GM23338 (cell line): ENCODE measurements around the gene KAT6B. TPM values are rescaled to one million over a fixed set of nuclear protein-coding genes. Genes with fewer than 3 reads are reported as not detected.

ENCODE experiments used
- ATAC-seq: fragments of 200-7000 bp; cut with Tn5 transposase; 3 replicates; pipeline ENCODE4 v1.9.1; 2020
- DNase-seq: peaks from one replicate; pipeline ENCODE4 v3.0.0-alpha.2; 2015; ENCODE audit warnings: low spot score
- H2AFZ ChIP-seq: fragments of 200-600 bp; sonication (generic); 2 replicates; pipeline ENCODE4 v1.8.0; 2016; ENCODE audit warnings: antibody characterized with exemption, mild to moderate bottlenecking, moderate library complexity
- H3F3A ChIP-seq: fragments of 200-600 bp; sonication (generic); replicated peaks from 2 replicates; pipeline ENCODE4 v1.8.0; 2017; ENCODE audit warnings: antibody characterized with exemption, mixed run types, low read depth
- H3K27ac ChIP-seq: fragments of 200-600 bp; sonication (generic); 2 replicates; pipeline ENCODE4 v1.6.1; 2016; ENCODE audit warnings: low read depth
- H3K27me3 ChIP-seq: fragments of 200-600 bp; sonication (generic); 2 replicates; pipeline ENCODE4 v1.8.0; 2016; ENCODE audit warnings: mild to moderate bottlenecking, mixed run types, moderate library complexity; ENCODE audit not compliant: insufficient read depth
- H3K36me3 ChIP-seq: fragments of 200-600 bp; sonication (generic); 2 replicates; pipeline ENCODE4 v1.8.0; 2016; ENCODE audit warnings: mild to moderate bottlenecking; ENCODE audit not compliant: insufficient read depth
- H3K4me1 ChIP-seq: fragments of 200-600 bp; sonication (generic); 2 replicates; pipeline ENCODE4 v1.8.0; 2016; ENCODE audit warnings: mild to moderate bottlenecking, moderate library complexity; ENCODE audit not compliant: insufficient read depth
- H3K4me2 ChIP-seq: fragments of 200-600 bp; sonication (generic); 2 replicates; pipeline ENCODE4 v1.7.1; 2017; ENCODE audit warnings: mixed run types
- H3K4me3 ChIP-seq: fragments of 200-600 bp; sonication (generic); 2 replicates; pipeline ENCODE4 v1.6.1; 2016; ENCODE audit warnings: mixed run types
- H3K79me2 ChIP-seq: fragments of 200-600 bp; sonication (generic); replicated peaks from 2 replicates; pipeline ENCODE4 v1.8.0; 2017; ENCODE audit warnings: mild to moderate bottlenecking; ENCODE audit not compliant: insufficient read depth
- H3K9me2 ChIP-seq: fragments of 200-600 bp; sonication (generic); 2 replicates; pipeline ENCODE4 v1.8.0; 2017; ENCODE audit not compliant: insufficient read depth
- H4K20me1 ChIP-seq: fragments of 200-600 bp; sonication (generic); replicated peaks from 2 replicates; pipeline ENCODE4 v1.8.0; 2017; ENCODE audit warnings: mild to moderate bottlenecking; ENCODE audit not compliant: insufficient read depth
- H3K27ac Mint-ChIP-seq: 2 replicates; pipeline ENCODE4 v1.8.0; 2020; ENCODE audit warnings: inconsistent platforms, mild to moderate bottlenecking, moderate library complexity, mixed read lengths
- H3K27me3 Mint-ChIP-seq: 3 replicates; pipeline ENCODE4 v1.8.0; 2022; ENCODE audit warnings: low read depth, mild to moderate bottlenecking, moderate library complexity, mixed read lengths, inconsistent platforms; ENCODE audit not compliant: insufficient read depth, poor library complexity
- H3K36me3 Mint-ChIP-seq: 3 replicates; pipeline ENCODE4 v1.8.0; 2021; ENCODE audit warnings: low read depth, mild to moderate bottlenecking, inconsistent platforms, moderate library complexity, mixed read lengths
- H3K4me1 Mint-ChIP-seq: 3 replicates; pipeline ENCODE4 v1.8.0; 2020; ENCODE audit warnings: mild to moderate bottlenecking, inconsistent platforms, mixed read lengths
- H3K4me3 Mint-ChIP-seq: 3 replicates; pipeline ENCODE4 v1.8.0; 2021; ENCODE audit warnings: moderate library complexity, mild to moderate bottlenecking, inconsistent platforms, mixed read lengths
- H3K9me3 Mint-ChIP-seq: 3 replicates; pipeline ENCODE4 v1.8.0; 2020; ENCODE audit warnings: moderate library complexity, mild to moderate bottlenecking, inconsistent platforms, mixed read lengths
- CREB1 ChIP-seq: fragments of 250-450 bp; sonication (Bioruptor Pico); IDR thresholded peaks from 2 replicates; pipeline ENCODE4 v1.5.0; 2020; ENCODE audit warnings: low read depth, mild to moderate bottlenecking, moderate library complexity
- CTCF ChIP-seq, 2 experiments: fragments of 200-600 bp in 1 of 2; sonication (generic) in 1 of 2; conservative IDR thresholded peaks; 2 replicates each; pipeline versions ENCODE4 v1.5.1 to v1.6.1; 2016 to 2017; ENCODE audit warnings: antibody characterized with exemption in 2 of 2, low read depth in 2 of 2, mild to moderate bottlenecking in 2 of 2, moderate library complexity in 1 of 2
- ETS1 ChIP-seq: IDR thresholded peaks from 2 replicates; pipeline ENCODE4 v1.6.1; 2016; ENCODE audit warnings: antibody characterized with exemption
- EZH2 ChIP-seq: fragments of 200-600 bp; sonication (generic); IDR thresholded peaks from one replicate; pipeline ENCODE4 v1.8.0; 2017; ENCODE audit warnings: antibody characterized with exemption, mild to moderate bottlenecking, low read depth; ENCODE audit not compliant: unreplicated experiment
- EZH2phosphoT487 ChIP-seq: fragments of 200-600 bp; sonication (generic); IDR thresholded peaks from one replicate; pipeline ENCODE4 v1.8.1; 2018; ENCODE audit warnings: antibody characterized with exemption; ENCODE audit not compliant: unreplicated experiment
- JUNB ChIP-seq: IDR thresholded peaks from one replicate; pipeline ENCODE4 v1.6.1; 2016; ENCODE audit warnings: antibody characterized with exemption; ENCODE audit not compliant: unreplicated experiment
- NANOG ChIP-seq: IDR thresholded peaks from 2 replicates; pipeline ENCODE4 v1.6.1; 2016; ENCODE audit warnings: antibody characterized with exemption, borderline replicate concordance
- POLR2AphosphoS5 ChIP-seq: IDR thresholded peaks from 2 replicates; pipeline ENCODE4 v1.6.1; 2016; ENCODE audit warnings: antibody characterized with exemption, low read depth
- REST ChIP-seq: IDR thresholded peaks from one replicate; pipeline ENCODE4 v1.6.1; 2018; ENCODE audit warnings: antibody characterized with exemption; ENCODE audit not compliant: unreplicated experiment
- STAT1 ChIP-seq: IDR thresholded peaks from one replicate; pipeline ENCODE4 v1.6.1; 2016; ENCODE audit warnings: antibody characterized with exemption; ENCODE audit not compliant: unreplicated experiment
- ZNF114 ChIP-seq: fragments of 250-450 bp; sonication (Bioruptor Pico); IDR thresholded peaks from 2 replicates; pipeline ENCODE4 v1.5.0; 2020; ENCODE audit warnings: mild to moderate bottlenecking, moderate library complexity
- ZNF331 ChIP-seq: fragments of 250-450 bp; sonication (Bioruptor Pico); IDR thresholded peaks from 2 replicates; pipeline ENCODE4 v1.5.0; 2020; ENCODE audit warnings: low read depth, mild to moderate bottlenecking, moderate library complexity
- polyA plus RNA-seq: library from polyadenylated mRNA; unstranded; fragments of >200 nt; fragmentation: Nextera tagmentation; extraction: Ambion mirVana; gene quantifications from 2 replicates; pipeline ENCODE4 v1.2.1, GENCODE V29; 2016
- total RNA-seq: library from RNA; depleted of rRNA; stranded (reverse); fragments of >200 nt; shearing (Covaris generic); gene quantifications from 2 replicates; pipeline ENCODE4 v1.2.3, GENCODE V29; 2014
- TF ChIP-seq, protein P1 (sequence below): fragments of 250-450 bp; sonication (Bioruptor Pico); IDR thresholded peaks from 2 replicates; pipeline ENCODE4 v1.5.0; 2020; ENCODE audit warnings: mild to moderate bottlenecking, moderate library complexity

Gene KAT6B
- total and polyA plus RNA-seq, 2 experiments from 2014 or later = 21.3 to 31.4 TPM

DNA sequence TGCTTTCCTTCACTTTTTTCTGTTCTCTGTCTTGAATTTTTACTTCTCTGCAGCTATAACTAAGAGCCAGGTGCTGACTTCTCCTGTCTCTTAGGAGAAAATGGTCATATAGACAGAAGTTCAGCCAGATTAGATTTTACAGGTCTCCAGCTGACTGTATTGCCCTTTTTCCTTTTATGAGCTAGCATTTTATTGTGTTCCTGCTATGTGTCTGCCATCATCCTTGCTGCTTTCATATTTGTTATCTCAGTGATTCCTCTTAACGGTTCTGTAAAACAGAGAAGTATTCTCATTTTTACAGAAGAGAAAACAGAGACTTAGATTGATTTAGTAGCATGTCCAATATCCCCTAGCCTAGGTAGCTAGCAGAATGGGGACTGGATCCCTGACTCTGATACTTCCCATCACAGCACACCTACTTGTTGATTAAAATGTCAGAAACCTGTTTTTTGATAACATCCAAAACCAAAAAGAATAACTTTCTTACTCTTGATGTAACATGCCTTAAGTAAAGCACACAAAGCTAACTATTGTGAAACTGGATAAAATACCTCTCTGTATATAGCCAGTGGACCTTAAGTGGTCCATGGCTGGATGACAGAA lies 5.2 kb downstream of the KAT6B start:
- DNase-seq (no peak), ATAC-seq (no peak)
- H3K4me3 ChIP-seq = no peak overlapping the region
- Mint-ChIP-seq H3K4me1 (peaks cover 33% of the 10 kb centered on the region), H3K27ac (no peak overlapping the region), H3K4me3 (no peak overlapping the region), H3K27me3 (peaks cover 12% of the 10 kb centered on the region), H3K36me3 (peaks cover 9% of the 10 kb centered on the region; the same call in 2 of the 3 replicates), H3K9me3 (peaks cover 3% of the 10 kb centered on the region; the same call in 1 of the 3 replicates)
- H3K27me3 ChIP-seq = no peaks in the 10 kb centered on the region
- no peak overlapping the region for H2AFZ ChIP-seq
- TF ChIP-seq ZNF331 (CRISPR knock-in tag) (no peak), STAT1 (no peak), CREB1 (CRISPR knock-in tag) (no peak), CTCF (conservative IDR thresholded peaks at IDR 0.05; ENCODE audit: low read depth in 2 of 2) (no peak), EZH2 (no peak), ETS1 (no peak), NANOG (no peak), ZNF114 (CRISPR knock-in tag) (no peak), POLR2AphosphoS5 (no peak), REST (no peak), JUNB (no peak), EZH2phosphoT487 (no peak)
- TF ChIP-seq, protein P1, sequence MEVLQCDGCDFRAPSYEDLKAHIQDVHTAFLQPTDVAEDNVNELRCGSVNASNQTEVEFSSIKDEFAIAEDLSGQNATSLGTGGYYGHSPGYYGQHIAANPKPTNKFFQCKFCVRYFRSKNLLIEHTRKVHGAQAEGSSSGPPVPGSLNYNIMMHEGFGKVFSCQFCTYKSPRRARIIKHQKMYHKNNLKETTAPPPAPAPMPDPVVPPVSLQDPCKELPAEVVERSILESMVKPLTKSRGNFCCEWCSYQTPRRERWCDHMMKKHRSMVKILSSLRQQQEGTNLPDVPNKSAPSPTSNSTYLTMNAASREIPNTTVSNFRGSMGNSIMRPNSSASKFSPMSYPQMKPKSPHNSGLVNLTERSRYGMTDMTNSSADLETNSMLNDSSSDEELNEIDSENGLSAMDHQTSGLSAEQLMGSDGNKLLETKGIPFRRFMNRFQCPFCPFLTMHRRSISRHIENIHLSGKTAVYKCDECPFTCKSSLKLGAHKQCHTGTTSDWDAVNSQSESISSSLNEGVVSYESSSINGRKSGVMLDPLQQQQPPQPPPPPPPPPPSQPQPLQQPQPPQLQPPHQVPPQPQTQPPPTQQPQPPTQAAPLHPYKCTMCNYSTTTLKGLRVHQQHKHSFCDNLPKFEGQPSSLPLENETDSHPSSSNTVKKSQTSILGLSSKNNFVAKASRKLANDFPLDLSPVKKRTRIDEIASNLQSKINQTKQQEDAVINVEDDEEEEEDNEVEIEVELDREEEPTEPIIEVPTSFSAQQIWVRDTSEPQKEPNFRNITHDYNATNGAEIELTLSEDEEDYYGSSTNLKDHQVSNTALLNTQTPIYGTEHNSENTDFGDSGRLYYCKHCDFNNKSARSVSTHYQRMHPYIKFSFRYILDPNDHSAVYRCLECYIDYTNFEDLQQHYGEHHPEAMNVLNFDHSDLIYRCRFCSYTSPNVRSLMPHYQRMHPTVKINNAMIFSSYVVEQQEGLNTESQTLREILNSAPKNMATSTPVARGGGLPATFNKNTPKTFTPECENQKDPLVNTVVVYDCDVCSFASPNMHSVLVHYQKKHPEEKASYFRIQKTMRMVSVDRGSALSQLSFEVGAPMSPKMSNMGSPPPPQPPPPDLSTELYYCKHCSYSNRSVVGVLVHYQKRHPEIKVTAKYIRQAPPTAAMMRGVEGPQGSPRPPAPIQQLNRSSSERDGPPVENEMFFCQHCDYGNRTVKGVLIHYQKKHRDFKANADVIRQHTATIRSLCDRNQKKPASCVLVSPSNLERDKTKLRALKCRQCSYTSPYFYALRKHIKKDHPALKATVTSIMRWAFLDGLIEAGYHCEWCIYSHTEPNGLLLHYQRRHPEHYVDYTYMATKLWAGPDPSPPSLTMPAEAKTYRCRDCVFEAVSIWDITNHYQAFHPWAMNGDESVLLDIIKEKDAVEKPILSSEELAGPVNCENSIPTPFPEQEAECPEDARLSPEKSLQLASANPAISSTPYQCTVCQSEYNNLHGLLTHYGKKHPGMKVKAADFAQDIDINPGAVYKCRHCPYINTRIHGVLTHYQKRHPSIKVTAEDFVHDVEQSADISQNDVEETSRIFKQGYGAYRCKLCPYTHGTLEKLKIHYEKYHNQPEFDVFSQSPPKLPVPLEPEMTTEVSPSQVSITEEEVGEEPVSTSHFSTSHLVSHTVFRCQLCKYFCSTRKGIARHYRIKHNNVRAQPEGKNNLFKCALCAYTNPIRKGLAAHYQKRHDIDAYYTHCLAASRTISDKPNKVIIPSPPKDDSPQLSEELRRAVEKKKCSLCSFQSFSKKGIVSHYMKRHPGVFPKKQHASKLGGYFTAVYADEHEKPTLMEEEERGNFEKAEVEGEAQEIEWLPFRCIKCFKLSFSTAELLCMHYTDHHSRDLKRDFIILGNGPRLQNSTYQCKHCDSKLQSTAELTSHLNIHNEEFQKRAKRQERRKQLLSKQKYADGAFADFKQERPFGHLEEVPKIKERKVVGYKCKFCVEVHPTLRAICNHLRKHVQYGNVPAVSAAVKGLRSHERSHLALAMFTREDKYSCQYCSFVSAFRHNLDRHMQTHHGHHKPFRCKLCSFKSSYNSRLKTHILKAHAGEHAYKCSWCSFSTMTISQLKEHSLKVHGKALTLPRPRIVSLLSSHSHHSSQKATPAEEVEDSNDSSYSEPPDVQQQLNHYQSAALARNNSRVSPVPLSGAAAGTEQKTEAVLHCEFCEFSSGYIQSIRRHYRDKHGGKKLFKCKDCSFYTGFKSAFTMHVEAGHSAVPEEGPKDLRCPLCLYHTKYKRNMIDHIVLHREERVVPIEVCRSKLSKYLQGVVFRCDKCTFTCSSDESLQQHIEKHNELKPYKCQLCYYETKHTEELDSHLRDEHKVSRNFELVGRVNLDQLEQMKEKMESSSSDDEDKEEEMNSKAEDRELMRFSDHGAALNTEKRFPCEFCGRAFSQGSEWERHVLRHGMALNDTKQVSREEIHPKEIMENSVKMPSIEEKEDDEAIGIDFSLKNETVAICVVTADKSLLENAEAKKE (CRISPR knock-in tag) = no peak
- peaks cover 95% of the 10 kb centered on the region for H3K79me2 ChIP-seq
- H3K4me1 ChIP-seq = peaks cover 8% of the 10 kb centered on the region
- H4K20me1 ChIP-seq = peaks cover 28% of the 10 kb centered on the region
- no peaks in the 10 kb centered on the region for H3K36me3 ChIP-seq
- H3K4me2 ChIP-seq = no peak overlapping the region
- H3F3A ChIP-seq = no peaks in the 10 kb centered on the region
- H3K27ac ChIP-seq = no peak overlapping the region
- no peaks in the 10 kb centered on the region for H3K9me2 ChIP-seq
